SK-N-SH treated with all-trans-retinoic acid at 6 μM for 48 hours (cell line): ENCODE measurements around the gene IL9R.

Experiments
- ZC3H10 ChIP-seq: fragments of 250-450 bp; sonication (Bioruptor Pico); IDR thresholded peaks from 2 replicates; pipeline ENCODE4 v1.5.1; 2021; ENCODE audit warnings: mild to moderate bottlenecking, moderate library complexity
- TF ChIP-seq, protein P1 (sequence below): fragments of 250-450 bp; sonication (Bioruptor Pico); IDR thresholded peaks from 2 replicates; pipeline ENCODE4 v1.5.0; 2020; ENCODE audit warnings: mild to moderate bottlenecking, moderate library complexity
- TF ChIP-seq, protein P2 (sequence below): fragments of 250-450 bp; sonication (Bioruptor Pico); IDR thresholded peaks from 2 replicates; pipeline ENCODE4 v1.8.0; 2020; ENCODE audit warnings: mild to moderate bottlenecking, moderate library complexity, borderline replicate concordance

DNA sequence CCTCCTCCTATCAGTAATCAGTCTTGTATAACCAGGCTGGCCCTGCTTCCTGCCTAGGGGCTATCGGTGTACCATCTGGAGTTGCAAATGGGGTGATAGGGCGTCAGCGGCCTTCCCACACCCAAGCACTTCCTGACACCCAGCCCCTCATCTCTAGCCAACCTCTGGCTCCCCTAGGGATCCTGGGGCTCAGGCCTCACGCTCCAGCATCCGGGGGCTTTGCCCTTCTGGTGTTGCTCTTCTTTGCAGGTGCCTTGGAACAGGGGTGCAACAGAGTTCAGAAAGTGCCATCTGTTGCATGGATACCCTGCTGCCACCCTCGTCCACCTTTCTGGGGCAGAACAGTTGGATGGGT is 4.1 kb downstream of the IL9R start:
- no peak for TF ChIP-seq ZC3H10 (CRISPR knock-in tag)
- TF ChIP-seq, protein P1, sequence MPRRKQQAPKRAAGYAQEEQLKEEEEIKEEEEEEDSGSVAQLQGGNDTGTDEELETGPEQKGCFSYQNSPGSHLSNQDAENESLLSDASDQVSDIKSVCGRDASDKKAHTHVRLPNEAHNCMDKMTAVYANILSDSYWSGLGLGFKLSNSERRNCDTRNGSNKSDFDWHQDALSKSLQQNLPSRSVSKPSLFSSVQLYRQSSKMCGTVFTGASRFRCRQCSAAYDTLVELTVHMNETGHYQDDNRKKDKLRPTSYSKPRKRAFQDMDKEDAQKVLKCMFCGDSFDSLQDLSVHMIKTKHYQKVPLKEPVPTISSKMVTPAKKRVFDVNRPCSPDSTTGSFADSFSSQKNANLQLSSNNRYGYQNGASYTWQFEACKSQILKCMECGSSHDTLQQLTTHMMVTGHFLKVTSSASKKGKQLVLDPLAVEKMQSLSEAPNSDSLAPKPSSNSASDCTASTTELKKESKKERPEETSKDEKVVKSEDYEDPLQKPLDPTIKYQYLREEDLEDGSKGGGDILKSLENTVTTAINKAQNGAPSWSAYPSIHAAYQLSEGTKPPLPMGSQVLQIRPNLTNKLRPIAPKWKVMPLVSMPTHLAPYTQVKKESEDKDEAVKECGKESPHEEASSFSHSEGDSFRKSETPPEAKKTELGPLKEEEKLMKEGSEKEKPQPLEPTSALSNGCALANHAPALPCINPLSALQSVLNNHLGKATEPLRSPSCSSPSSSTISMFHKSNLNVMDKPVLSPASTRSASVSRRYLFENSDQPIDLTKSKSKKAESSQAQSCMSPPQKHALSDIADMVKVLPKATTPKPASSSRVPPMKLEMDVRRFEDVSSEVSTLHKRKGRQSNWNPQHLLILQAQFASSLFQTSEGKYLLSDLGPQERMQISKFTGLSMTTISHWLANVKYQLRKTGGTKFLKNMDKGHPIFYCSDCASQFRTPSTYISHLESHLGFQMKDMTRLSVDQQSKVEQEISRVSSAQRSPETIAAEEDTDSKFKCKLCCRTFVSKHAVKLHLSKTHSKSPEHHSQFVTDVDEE (CRISPR knock-in tag), result no peak
- TF ChIP-seq, protein P2, sequence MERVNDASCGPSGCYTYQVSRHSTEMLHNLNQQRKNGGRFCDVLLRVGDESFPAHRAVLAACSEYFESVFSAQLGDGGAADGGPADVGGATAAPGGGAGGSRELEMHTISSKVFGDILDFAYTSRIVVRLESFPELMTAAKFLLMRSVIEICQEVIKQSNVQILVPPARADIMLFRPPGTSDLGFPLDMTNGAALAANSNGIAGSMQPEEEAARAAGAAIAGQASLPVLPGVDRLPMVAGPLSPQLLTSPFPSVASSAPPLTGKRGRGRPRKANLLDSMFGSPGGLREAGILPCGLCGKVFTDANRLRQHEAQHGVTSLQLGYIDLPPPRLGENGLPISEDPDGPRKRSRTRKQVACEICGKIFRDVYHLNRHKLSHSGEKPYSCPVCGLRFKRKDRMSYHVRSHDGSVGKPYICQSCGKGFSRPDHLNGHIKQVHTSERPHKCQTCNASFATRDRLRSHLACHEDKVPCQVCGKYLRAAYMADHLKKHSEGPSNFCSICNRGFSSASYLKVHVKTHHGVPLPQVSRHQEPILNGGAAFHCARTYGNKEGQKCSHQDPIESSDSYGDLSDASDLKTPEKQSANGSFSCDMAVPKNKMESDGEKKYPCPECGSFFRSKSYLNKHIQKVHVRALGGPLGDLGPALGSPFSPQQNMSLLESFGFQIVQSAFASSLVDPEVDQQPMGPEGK (CRISPR knock-in tag), result no peak
